Stomach (tissue), 9 donors: ENCODE measurements around the gene MYO16. TPM values are rescaled to one million over a fixed set of nuclear protein-coding genes. Genes with fewer than 3 reads are reported as not detected.

Experiments used
- DNase-seq, 2 donors: peaks; one replicate each; pipeline versions ENCODE4 v3.0.0 to v3.0.0-alpha.2; 2013 to 2019
- H3K27ac ChIP-seq, 5 donors: fragments of 200-600 bp in 4 of 5; sonication (generic) in 4 of 5; one replicate each; pipeline ENCODE4 v1.5.1; 2013 to 2019; ENCODE audit warnings: mild to moderate bottlenecking in 1 of 5, moderate library complexity in 1 of 5
- H3K27me3 ChIP-seq, 3 donors: fragments of 200-600 bp; sonication (generic); one replicate each; pipeline ENCODE4 v1.5.1; 2017 to 2019; ENCODE audit warnings: mixed run types in 1 of 3
- H3K36me3 ChIP-seq, 4 donors: fragments of 200-600 bp; sonication (generic); 1 replicate in 3 of 4; 2 replicates in 1 of 4; pipeline ENCODE4 v1.5.1; 2016 to 2019
- H3K4me1 ChIP-seq, 4 donors: fragments of 200-600 bp; sonication (generic); one replicate each; pipeline ENCODE4 v1.5.1; 2016 to 2019
- H3K4me3 ChIP-seq, 4 donors: fragments of 200-600 bp; sonication (generic) in 3 of 4; one replicate each; pipeline ENCODE4 v1.5.1; 2016 to 2019; ENCODE audit warnings: mild to moderate bottlenecking in 1 of 4
- H3K9me3 ChIP-seq, 4 donors: fragments of 200-600 bp; sonication (generic); one replicate each; pipeline ENCODE4 v1.5.1; 2016 to 2019
- EP300 ChIP-seq: sonication (generic); formaldehyde crosslinking; IDR thresholded peaks from one replicate; pipeline ENCODE4 v1.6.1; 2017; ENCODE audit warnings: antibody characterized with exemption
- POLR2A ChIP-seq, 4 donors: fragments of 450-650 bp; IDR thresholded peaks; one replicate each; pipeline ENCODE4 v1.6.1; 2016; ENCODE audit warnings: antibody characterized with exemption in 4 of 4, control low read depth in 2 of 4, mild to moderate bottlenecking in 1 of 4, moderate library complexity in 1 of 4
- POLR2AphosphoS5 ChIP-seq, 3 donors: sonication (generic); formaldehyde crosslinking; IDR thresholded peaks; one replicate each; pipeline ENCODE4 v1.6.1; 2016; ENCODE audit warnings: antibody characterized with exemption in 3 of 3
- WGBS, 5 donors: extraction: QIAGEN DNeasy Blood & Tissue Kit in 3 of 5; methylation state at CpG; one replicate each; pipeline versions ENCODE4 v1.1.5 to v1.1.7; 2013 to 2018; 5-methylcytosine and 5-hydroxymethylcytosine counted together
- intact Hi-C: fragments of 100-400 bp; cut with DNase I; formaldehyde crosslinking; loops from one replicate; pipeline ENCODE4 v1.15.1; 2023; ENCODE audit warnings: low total_unique reads
- polyA plus RNA-seq, 3 donors: library from polyadenylated mRNA; stranded (reverse); fragments of 200-250 nt; gene quantifications; one replicate each; pipeline ENCODE4 v1.2.3, GENCODE V29; 2013
- total RNA-seq, 5 donors: library from RNA; depleted of rRNA; stranded (reverse); fragments of >200 nt; gene quantifications; one replicate each; pipeline versions ENCODE4 v1.1.0 to v1.2.3, GENCODE V29; 2014 to 2016
- TF ChIP-seq, protein P1 (sequence below), 7 experiments: fragments of 450-650 bp in 4 of 7; fragments of 200-600 bp in 3 of 7; sonication (generic) in 3 of 7; IDR thresholded peaks; one replicate each; pipeline ENCODE4 v1.5.1; 2016 to 2019; ENCODE audit warnings: antibody characterized with exemption in 7 of 7, control low read depth in 2 of 7, mild to moderate bottlenecking in 1 of 7
- donor health status: healthy with polysubstance abuse.
- donor health status: Bipolar disorder and iron deficiency.
- donor health status: healthy.

Gene MYO16
- total and polyA plus RNA-seq, 8 donors, result under 0.01 to 1.8 (median 0.15) TPM; not detected in 3

DNA sequence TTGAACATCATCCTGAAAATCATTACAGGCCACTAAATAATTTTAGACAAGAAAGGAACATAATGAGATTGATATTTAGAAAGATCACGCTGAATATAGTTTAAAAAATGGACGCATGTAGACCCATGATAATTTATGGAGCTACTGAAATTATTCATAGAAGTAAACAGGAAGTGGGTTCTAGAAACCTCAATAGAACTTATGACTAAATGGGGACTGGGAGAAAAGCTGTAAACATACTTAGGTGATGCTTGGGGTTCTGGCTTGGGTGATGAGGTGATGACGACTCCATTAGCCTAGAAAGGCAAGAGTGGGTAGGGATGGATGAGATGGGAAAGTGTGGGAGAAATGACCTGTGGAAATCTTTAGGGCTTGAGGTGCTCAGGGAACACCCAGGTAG is 484.0 kb downstream of the MYO16 start:
- 75 to 89% (median 78%) methylated on average over 3 of the region's 3 CpGs for WGBS, 5 donors
- H3K36me3 ChIP-seq, result no peaks in the 10 kb centered on the region
- TF ChIP-seq, protein P1, sequence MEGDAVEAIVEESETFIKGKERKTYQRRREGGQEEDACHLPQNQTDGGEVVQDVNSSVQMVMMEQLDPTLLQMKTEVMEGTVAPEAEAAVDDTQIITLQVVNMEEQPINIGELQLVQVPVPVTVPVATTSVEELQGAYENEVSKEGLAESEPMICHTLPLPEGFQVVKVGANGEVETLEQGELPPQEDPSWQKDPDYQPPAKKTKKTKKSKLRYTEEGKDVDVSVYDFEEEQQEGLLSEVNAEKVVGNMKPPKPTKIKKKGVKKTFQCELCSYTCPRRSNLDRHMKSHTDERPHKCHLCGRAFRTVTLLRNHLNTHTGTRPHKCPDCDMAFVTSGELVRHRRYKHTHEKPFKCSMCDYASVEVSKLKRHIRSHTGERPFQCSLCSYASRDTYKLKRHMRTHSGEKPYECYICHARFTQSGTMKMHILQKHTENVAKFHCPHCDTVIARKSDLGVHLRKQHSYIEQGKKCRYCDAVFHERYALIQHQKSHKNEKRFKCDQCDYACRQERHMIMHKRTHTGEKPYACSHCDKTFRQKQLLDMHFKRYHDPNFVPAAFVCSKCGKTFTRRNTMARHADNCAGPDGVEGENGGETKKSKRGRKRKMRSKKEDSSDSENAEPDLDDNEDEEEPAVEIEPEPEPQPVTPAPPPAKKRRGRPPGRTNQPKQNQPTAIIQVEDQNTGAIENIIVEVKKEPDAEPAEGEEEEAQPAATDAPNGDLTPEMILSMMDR (IDR thresholded peaks at IDR 0.05), result no peak
- TF ChIP-seq POLR2A (IDR thresholded peaks at IDR 0.05), result no peak
- DNase-seq, result no peak
- intact Hi-C loops, result no loop called here
- no peak overlapping the region for H3K4me3 ChIP-seq
- no peak overlapping the region for H3K27ac ChIP-seq
- H3K27me3 ChIP-seq, result no peaks in the 10 kb centered on the region
- H3K9me3 ChIP-seq, result no peaks in the 10 kb centered on the region
- H3K4me1 ChIP-seq, result no peaks in the 10 kb centered on the region

DNA sequence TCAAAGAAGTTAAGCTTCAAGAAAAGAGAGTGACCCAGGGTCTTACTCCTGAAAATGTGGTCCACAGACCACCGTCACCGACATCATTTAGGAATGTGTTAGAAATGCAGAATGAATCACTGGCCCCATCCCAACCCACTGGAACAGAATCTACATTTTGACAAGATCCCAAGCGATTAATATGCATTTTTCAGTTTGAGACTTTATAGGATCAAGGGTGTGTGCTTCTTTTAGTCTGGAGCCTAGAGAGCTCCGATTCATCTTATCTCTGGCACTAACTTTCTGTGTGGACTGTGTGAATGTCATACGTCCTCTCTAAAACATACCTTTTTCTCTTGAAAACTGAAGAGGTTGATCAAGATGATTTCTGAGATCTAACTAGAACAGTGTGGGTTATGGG is 484.8 kb downstream of the MYO16 start:
- intact Hi-C loops, result no loop called here
- WGBS, 5 donors, result 74 to 87% (median 82%) methylated on average over 5 of the region's 5 CpGs

DNA sequence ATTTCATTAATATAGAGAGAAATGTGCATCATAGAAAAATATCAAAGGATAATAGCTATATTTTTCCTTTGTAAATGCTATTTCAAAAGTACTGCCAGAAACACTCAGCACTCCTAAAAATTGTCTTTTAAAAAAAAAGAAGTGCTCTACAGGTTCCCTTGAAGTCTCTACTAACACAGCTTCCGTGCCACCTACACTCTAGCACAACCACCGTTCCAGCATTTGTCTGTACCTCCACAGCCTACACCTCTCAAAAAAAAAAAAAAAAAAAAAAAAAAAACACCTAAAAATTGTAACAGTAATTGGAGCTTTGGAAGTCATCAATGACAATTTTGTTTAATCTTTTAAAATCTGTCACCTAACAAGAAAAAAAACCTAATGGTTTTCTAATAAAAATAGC is 485.6 kb downstream of the MYO16 start:
- H3K27ac ChIP-seq, result no peak overlapping the region
- H3K36me3 ChIP-seq, result no peaks in the 10 kb centered on the region
- H3K9me3 ChIP-seq, result no peaks in the 10 kb centered on the region
- WGBS, 5 donors, result 83 to 92% (median 85%) methylated on average over 2 of the region's 2 CpGs
- no peak for DNase-seq
- no peaks in the 10 kb centered on the region for H3K27me3 ChIP-seq
- no peaks in the 10 kb centered on the region for H3K4me1 ChIP-seq
- TF ChIP-seq POLR2AphosphoS5 (IDR thresholded peaks at IDR 0.05) (no peak), POLR2A (IDR thresholded peaks at IDR 0.05) (no peak), EP300 (no peak)
- TF ChIP-seq, protein P1 (IDR thresholded peaks at IDR 0.05), result no peak
- H3K4me3 ChIP-seq, result no peak overlapping the region
- intact Hi-C loops, result no loop called here

More for the DNA sequence above, 484.8 kb downstream of the MYO16 start:
- TF ChIP-seq, protein P1 (IDR thresholded peaks at IDR 0.05), result no peak
- TF ChIP-seq POLR2A (IDR thresholded peaks at IDR 0.05) (no peak), EP300 (no peak), POLR2AphosphoS5 (IDR thresholded peaks at IDR 0.05) (no peak)
- DNase-seq, result no peak
- Histone ChIP-seq H3K4me1 (no peaks in the 10 kb centered on the region), H3K4me3 (no peak overlapping the region), H3K27me3 (no peaks in the 10 kb centered on the region), H3K36me3 (no peaks in the 10 kb centered on the region), H3K9me3 (no peaks in the 10 kb centered on the region), H3K27ac (no peak overlapping the region)

DNA sequence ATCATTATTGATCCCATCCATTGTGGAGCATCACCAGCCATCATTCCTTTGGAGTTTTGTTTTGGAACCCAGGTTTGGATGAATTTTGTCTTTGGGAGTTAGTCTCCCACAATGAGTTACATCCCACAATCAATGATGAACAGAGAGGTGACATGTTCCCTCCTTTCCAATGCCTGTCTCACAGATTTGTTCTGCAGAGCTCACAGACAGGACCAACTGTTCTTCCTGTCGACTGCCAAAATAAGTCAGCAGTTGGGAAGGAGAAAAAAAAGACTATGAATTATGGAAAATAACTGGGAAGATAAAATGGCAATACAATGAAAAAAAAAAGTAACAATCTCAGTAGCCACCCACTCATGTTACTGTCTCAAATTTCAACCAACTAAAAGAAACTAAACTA is 489.1 kb downstream of the MYO16 start:
- Histone ChIP-seq H3K27me3 (no peaks in the 10 kb centered on the region), H3K9me3 (no peaks in the 10 kb centered on the region), H3K36me3 (no peaks in the 10 kb centered on the region), H3K27ac (no peak overlapping the region), H3K4me3 (no peak overlapping the region), H3K4me1 (no peaks in the 10 kb centered on the region)
- no peak for DNase-seq
- TF ChIP-seq POLR2A (IDR thresholded peaks at IDR 0.05) (no peak), POLR2AphosphoS5 (IDR thresholded peaks at IDR 0.05) (no peak), EP300 (no peak)
- TF ChIP-seq, protein P1 (IDR thresholded peaks at IDR 0.05), result no peak
- intact Hi-C loops, result no loop called here
- WGBS, 5 donors, result 64 to 86% (median 76%) methylated on average over 1 of the region's 1 CpG
